GM19452 (cell line): ENCODE measurements around the gene ARTN.

Source experiments
- ATAC-seq: cut with Tn5 transposase; IDR thresholded peaks from one replicate; pipeline ENCODE4 v1.9.1; 2021; ENCODE audit not compliant: unreplicated experiment

The ARTN gene

GRCh38 chr1:43984855-43985254, 51.3 kb downstream of the ARTN start:
- ATAC-seq = no peak

GRCh38 chr1:43985984-43986595, 52.5 kb downstream of the ARTN start:
- ATAC-seq = no peak

GRCh38 chr1:43986712-43987111, 53.1 kb downstream of the ARTN start:
- no peak for ATAC-seq
